Loucy (cell line): ENCODE measurements around the gene CARS2.

Experiments used
- EZH2phosphoT487 ChIP-seq: fragments of 200-600 bp; IDR thresholded peaks from 2 replicates; pipeline ENCODE4 v1.6.1; 2018; ENCODE audit warnings: antibody characterized with exemption, mild to moderate bottlenecking, moderate library complexity, borderline replicate concordance
- TF ChIP-seq, protein P1 (sequence below): fragments of 200-600 bp; sonication (generic); conservative IDR thresholded peaks from 2 replicates; pipeline ENCODE4 v1.5.1; 2014; ENCODE audit warnings: mild to moderate bottlenecking, antibody characterized with exemption, low read length

GRCh38 chr13:110699148-110700145, 6.5 kb downstream of the CARS2 start:
- TF ChIP-seq, protein P1, sequence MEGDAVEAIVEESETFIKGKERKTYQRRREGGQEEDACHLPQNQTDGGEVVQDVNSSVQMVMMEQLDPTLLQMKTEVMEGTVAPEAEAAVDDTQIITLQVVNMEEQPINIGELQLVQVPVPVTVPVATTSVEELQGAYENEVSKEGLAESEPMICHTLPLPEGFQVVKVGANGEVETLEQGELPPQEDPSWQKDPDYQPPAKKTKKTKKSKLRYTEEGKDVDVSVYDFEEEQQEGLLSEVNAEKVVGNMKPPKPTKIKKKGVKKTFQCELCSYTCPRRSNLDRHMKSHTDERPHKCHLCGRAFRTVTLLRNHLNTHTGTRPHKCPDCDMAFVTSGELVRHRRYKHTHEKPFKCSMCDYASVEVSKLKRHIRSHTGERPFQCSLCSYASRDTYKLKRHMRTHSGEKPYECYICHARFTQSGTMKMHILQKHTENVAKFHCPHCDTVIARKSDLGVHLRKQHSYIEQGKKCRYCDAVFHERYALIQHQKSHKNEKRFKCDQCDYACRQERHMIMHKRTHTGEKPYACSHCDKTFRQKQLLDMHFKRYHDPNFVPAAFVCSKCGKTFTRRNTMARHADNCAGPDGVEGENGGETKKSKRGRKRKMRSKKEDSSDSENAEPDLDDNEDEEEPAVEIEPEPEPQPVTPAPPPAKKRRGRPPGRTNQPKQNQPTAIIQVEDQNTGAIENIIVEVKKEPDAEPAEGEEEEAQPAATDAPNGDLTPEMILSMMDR: no peak
- no peak for TF ChIP-seq EZH2phosphoT487
